ENCODE data around the gene TCF3.
"Not testable (repeated sequence)": the region's sequence is repeated elsewhere in the genome, so short reads cannot be mapped to it uniquely, and the experiment has no call there.

The TCF3 gene

GRCh38 chr19:1650650-1651567 is 1.5 kb downstream of the TCF3 start:
- DNase-seq (ENCODE audit: low read depth in 2 of 2): peak; percentile 52 to 59

DNA sequence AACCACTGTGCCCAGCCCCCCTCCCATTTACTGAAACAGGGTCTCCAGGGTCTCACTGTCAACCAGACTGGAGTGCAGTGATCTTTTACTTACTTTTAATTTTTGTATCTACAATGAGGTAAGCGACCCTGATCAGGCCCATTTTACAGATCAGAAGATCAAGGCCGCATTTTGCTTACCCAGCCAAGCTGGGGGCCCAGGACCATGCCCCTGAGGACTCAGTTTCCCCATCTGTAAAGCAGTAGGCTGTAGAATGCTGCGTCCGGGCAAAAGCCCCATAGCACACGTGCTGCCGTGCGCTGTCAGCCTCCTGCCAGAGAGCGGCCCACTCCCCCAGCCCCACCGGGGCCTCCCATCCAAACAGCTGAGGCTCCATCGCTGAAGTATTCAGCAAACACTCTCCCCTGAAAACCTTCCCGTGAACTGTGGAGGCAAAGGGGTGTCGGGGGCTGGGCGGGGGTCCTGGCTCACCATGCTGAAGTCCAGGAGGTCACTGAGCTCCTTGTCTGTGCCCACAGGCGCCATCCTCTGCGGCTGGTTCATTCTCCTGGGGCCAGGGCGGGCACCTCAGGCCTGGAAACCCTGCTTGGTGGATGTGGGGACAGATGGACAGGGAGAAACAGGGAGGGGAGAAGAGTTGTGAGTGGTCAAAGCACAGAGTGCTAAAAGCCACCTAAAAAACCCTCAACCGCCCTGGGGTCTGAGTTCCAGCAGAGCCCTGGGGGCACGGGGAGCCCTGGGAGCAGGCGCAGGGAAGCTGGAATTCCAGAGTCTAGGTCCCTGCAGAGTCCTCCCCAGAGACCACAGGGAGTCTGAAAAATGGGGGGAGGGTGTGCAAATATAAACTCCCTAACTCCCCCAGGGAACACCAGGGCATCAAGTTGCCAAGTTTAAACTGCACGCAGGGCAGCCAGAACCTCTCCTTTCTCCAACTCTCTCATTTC is 2.4 kb downstream of the TCF3 start:
- DNase-seq (ENCODE audit: low read depth in 2 of 2): no peak

DNA sequence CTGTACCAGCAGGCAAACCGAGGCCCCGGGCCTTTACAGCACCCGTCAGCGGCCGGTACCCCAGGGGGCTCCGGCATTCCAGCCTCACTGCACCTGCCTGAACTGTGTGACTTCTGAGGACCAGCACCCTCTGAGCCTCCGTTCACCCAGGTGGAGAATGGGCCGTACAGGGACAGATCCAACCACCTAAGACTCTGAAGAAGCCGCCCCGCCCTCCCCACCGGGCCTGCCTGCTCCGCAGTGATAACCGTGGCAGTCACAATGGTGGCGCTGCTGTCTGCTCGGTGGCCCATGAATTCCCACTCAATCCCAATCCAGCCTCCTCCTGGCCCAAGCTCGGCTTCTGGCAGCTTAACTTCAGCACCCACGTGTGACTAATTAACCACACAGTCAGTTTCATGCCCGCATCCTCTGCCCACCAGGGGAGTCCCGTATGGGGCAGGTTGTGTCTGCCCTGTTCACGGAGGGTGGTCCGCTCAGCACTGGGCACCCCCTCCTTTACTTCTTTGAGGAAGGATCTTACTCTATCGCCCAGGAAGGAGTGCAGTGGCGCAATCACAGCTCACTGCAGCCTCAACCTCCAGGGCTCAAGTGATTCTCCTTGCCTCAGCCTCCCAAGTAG is 3.4 kb downstream of the TCF3 start:
- DNase-seq (ENCODE audit: low read depth in 2 of 2): no peak

GRCh38 chr19:1648459-1648849 is 4.0 kb downstream of the TCF3 start:
- no peak for DNase-seq (ENCODE audit: low read depth in 2 of 2)

DNA sequence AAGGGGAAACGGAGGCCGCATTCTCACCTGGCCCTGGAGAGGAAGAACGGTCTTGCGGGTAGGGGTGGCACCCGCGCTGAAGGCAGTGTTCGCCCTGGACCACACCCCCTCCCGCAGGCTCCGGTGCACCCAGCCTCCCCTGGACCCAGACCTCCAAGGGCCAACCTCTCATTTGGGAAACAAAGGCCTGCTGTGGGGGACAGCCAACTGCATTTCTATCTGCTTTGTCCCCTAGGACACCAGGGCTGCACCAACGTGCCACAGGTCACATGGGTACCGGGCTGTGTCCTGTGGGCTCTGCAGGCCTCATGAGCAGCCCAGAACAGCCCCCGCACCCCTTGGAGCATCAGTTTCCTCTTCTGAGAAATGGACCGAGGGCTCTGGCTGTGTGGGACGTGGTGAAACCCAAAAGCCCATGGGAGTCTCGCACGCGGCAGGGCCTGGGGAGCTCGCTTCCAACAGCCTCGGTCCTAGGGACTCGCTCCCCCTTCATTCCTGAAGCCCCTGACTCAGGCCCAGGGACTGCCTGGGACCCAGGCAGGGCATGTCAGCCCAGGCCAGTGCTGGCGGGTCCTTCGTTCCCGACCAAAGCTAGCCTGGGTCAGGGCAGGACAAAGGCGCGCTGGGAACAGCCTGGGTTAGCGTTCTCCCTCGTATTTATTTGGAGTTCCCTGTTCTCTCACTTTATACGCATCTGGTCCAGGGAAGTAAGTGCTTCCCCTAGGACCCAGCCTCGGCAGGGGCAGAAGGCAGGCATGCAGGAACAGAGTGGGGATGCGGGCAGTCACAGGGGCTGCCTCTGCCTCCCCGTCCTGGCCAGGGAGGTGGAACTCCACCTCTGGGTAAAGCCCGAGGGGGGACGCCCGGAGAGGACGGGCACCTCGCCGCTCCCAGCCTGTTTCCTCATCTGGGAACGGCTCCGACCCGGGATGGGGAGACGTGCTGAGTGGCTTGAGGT is 4.6 kb downstream of the TCF3 start:
- no peak for DNase-seq (ENCODE audit: low read depth in 2 of 2)

DNA sequence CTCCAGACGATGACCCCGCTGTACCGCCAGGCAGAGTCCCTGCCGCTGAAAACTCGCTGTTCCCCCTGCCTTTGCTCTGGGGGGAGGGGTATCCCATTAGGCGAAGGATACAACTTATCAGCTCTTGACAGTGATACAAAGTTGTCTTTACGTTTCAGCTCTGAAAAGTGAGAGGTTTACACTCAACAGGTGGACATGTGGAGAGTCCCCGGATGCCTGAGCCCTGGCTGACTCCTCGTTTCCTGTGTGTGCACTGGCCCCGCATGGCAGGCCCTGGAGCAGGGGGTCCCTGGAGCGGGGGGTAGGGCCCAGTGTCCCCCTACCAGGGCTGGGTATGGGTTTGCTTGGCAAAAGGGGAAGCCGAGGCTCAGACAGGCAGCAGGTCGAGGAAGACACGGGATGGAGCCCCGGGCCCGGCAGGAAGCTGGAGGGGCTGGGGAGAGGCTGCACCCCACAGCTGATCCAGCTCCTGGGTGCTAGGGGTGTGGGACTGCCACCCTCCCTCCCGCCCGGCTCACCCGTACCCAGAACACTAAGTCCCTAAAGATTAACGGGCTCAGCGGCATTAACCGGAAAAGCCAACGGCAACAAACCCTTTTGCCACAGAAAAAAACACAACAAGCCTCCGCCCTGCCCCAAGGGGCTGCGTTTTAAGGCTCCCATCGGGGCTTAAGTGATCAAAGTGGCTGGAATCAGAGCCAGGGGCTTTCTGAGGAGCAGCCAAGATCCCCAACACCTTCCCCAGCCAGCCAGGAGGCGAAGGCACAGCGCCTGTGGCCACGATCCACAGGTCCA is 5.6 kb downstream of the TCF3 start:
- DNase-seq (ENCODE audit: low read depth in 2 of 2): no peak

DNA sequence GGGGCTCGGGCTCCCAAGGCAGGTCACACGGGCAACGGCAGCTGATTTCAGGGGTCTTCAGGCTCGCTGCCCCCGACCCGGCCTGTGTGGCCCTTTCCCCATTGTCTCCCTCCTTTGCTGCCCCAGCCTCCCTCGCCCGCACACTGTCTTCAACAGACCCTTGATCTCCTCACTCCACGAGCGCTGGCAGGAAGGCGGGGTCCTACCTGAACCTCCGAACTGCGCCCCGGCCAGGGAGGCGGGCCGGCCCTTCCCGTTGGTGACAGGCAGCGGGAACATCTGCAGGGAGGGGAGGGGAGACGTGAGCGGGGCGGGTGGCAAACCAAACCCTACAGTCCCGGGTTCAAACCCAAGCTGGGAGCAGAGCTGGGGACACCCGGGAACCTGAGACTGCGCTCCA is 6.3 kb downstream of the TCF3 start:
- DNase-seq (ENCODE audit: low read depth in 2 of 2): no peak

GRCh38 chr19:1645299-1645698 is 7.1 kb downstream of the TCF3 start:
- no peak for DNase-seq (ENCODE audit: low read depth in 2 of 2)

DNA sequence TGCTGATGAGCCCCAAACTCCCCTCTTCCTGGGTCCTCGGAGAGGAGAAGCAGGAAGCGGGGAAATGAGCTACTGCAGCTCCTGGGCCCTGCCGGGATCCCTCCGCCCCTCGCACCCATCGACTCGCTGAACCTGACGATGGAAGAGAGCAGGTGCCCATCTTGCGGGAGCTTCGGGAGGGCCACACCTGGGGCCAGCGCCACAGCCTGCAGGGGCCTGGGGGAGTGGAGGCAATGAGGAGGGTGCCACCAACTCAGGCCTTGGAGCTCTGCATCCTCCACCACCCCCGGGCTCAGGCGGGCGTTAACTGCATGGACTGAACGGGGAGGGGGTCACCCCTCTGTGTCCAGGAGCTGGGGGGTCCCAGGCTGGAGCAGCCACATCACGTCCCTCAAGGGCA is 8.3 kb downstream of the TCF3 start:
- DNase-seq (ENCODE audit: low read depth in 2 of 2): no peak

- DNase-seq (ENCODE audit: low read depth in 2 of 2): not testable (repeated sequence)
Measured at GRCh38 chr19:1640893-1641448, 11.4 kb downstream of the TCF3 start.

- no peak for DNase-seq (ENCODE audit: low read depth in 2 of 2)
Measured at GRCh38 chr19:1636325-1637236, 15.8 kb downstream of the TCF3 start.

- DNase-seq (ENCODE audit: low read depth in 2 of 2): no peak
Measured at GRCh38 chr19:1634938-1635243, 17.5 kb downstream of the TCF3 start.

DNA sequence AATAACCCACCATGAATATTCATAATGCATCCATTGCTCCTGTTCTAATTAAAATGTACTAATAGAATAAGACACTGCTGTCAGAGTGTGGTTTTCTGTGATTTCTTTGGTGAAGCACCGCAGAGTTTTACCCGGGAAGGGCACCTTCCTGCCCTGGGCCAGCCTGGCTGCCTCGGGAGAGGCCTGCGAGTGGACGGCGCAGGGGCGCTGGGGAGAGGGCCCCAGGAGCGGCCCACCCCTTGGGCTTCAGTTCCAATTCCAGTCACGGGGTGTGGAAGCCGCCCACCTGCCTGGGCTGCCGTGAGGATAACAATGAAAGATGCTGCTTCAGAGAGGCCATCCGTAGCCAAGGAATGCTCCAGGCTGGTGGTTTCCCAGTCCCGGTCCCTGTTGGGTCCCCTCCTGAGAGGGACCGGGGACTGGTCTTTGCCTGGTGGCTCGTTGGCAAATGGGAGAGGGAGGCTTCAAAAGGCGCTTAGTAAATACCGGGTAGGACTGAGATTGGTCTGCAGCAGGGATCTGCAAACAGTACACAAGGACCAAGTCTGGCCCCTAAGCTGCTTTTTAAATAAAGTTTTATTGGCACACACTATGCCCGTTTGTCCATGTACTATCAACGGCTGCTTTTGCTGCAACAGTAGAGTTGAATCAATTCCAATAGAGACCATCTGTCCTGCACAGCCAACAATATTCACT is 18.0 kb downstream of the TCF3 start:
- DNase-seq (ENCODE audit: low read depth in 2 of 2): no peak

GRCh38 chr19:1633269-1633826 is 19.1 kb downstream of the TCF3 start:
- DNase-seq (ENCODE audit: low read depth in 2 of 2): no peak

- no peak for DNase-seq (ENCODE audit: low read depth in 2 of 2)
Measured at GRCh38 chr19:1632462-1633268, 19.8 kb downstream of the TCF3 start.

DNA sequence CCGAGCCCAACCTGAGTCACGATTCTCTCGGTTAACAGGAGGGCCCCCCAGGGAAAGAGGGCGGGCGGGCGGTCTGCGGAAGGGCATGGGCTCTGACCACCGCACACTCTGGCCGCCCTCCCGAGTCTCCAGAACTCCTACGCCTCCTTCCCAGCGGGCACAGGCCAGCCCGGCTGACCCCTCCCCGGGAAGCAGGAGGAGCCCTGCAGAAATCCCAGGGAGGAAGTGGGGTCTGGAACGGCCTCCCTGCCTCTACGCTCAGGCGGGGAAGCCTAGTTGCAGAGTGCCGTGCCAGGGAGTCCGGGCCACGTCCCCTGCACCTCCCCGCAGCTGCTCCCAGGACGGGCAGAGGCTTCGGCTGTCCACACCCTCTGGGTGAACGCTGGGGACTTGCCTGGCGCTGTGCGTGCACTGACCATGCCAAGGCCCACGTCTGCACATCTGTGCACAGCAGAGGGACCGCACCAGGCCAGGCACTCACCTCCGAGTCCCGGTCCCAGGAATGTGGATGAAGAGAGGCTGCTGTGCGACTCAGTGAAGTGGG is 20.8 kb downstream of the TCF3 start:
- DNase-seq (ENCODE audit: low read depth in 2 of 2): no peak

DNA sequence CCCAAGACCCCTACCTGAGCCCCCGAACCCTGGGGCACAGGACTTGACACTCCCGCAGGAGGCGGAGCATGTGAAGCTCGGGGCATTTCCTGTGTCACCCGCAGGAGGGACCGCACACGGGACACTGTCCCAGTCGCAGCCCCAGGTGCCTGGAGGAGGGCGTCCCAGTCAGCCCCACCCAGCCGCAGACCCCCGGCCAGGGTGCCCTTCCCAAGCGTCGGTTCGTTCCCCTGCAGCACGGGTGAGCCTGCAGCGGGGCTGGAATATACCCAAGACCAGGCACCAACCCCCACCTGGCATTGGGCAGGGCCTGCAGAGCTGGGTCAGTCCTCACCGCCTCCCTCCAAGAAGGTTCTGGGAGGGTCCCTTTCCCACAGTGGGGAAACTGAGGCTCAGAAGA is 21.6 kb downstream of the TCF3 start:
- DNase-seq (ENCODE audit: low read depth in 2 of 2): no peak
